ENCODE results near the gene NDUFV1. TPM values are rescaled to one million over a fixed set of nuclear protein-coding genes. Genes with fewer than 3 reads are reported as not detected.
A peak's percentile ranks its signal among the peaks of the same experiment; 100 is the strongest.

NDUFV1 gene
- polyA plus RNA-seq, 3 donors = 71.6 to 174 (median 72.1) TPM

- H4K20me1 ChIP-seq (ENCODE audit: insufficient read depth, low read length) = no peaks in the 10 kb centered on the region
- H3K27me3 ChIP-seq (ENCODE audit: control insufficient read depth in 2 of 2, insufficient read depth in 2 of 2, low read length in 2 of 2) = peaks cover 0 to 20% of the 10 kb centered on the region in 2 donors
- H3K4me2 ChIP-seq (replicated peaks; ENCODE audit: extremely low read depth, low read length, poor library complexity, severe bottlenecking) = peak overlapping the region; percentile 75
- Mint-ChIP-seq H3K27ac (peak overlapping the region in 1 of 7 donors; percentile 40), H3K27me3 (ENCODE audit: low read depth in 3 of 3) (peaks cover 15 to 33% (median 29%) of the 10 kb centered on the region in 3 donors), H3K4me3 (peak overlapping the region in 1 of 2 donors; percentile 67), H3K36me3 (no peaks in the 10 kb centered on the region), H3K4me1 (peaks cover 45% of the 10 kb centered on the region), H3K9me3 (peaks cover 2 to 11% (median 4%) of the 10 kb centered on the region in 7 donors)
- 5% methylated on average over 9 of the region's 12 CpGs for WGBS (ENCODE audit: insufficient coverage)
- peaks cover 2 to 5% of the 10 kb centered on the region in 2 donors for H3K9me3 ChIP-seq (replicated peaks in 1 of 2; ENCODE audit: control insufficient read depth in 1 of 2, insufficient read depth in 1 of 2, low read length in 2 of 2)
- peaks cover 41 to 50% of the 10 kb centered on the region in 2 donors for H3K4me1 ChIP-seq (ENCODE audit: control insufficient read depth in 1 of 2, insufficient read depth in 2 of 2, low read length in 2 of 2)
- no peaks in the 10 kb centered on the region for H3K36me3 ChIP-seq (replicated peaks in 1 of 2; ENCODE audit: control insufficient read depth in 1 of 2, insufficient read depth in 2 of 2, low read length in 2 of 2)
- no peak overlapping the region for H3K9ac ChIP-seq (ENCODE audit: insufficient read depth, low read length, poor library complexity, severe bottlenecking)
- intact Hi-C loops (cut with micrococcal nuclease) = no loop called here
- no peaks in the 10 kb centered on the region for H3K79me2 ChIP-seq (ENCODE audit: insufficient read depth, low read length)
- peak overlapping the region in 1 of 3 experiments; percentile 82 for H3K4me3 ChIP-seq (replicated peaks in 1 of 3; ENCODE audit: low read depth in 2 of 3, low read length in 3 of 3)
- no peak overlapping the region for H3K27ac ChIP-seq (ENCODE audit: low read depth in 1 of 2, low read length in 2 of 2)
- DNase-seq = peak; percentile 48 to 69 (median 56)
- peak overlapping the region; percentile 17 for H2AFZ ChIP-seq (ENCODE audit: insufficient read depth, low read depth, low read length, poor library complexity, severe bottlenecking)
- TF ChIP-seq CTCF (IDR thresholded peaks at IDR 0.05) = no peak
These were observed 42.3 kb downstream of the NDUFV1 start for GRCh38 chr11:67648796-67649613.

GRCh38 chr11:67649634-67650510, 43.1 kb downstream of the NDUFV1 start:
- Mint-ChIP-seq H3K4me3 (peak overlapping the region; percentile 85 to 94), H3K9me3 (peaks cover 0 to 9% (median 4%) of the 10 kb centered on the region in 7 donors), H3K27me3 (ENCODE audit: low read depth in 3 of 3) (peaks cover 15 to 33% (median 29%) of the 10 kb centered on the region in 3 donors), H3K36me3 (no peaks in the 10 kb centered on the region), H3K4me1 (peaks cover 45% of the 10 kb centered on the region), H3K27ac (peak overlapping the region in 4 of 7 donors; percentile 20 to 86 (median 38))
- H3K79me2 ChIP-seq (ENCODE audit: insufficient read depth, low read length) = no peaks in the 10 kb centered on the region
- H3K27ac ChIP-seq (ENCODE audit: low read depth in 1 of 2, low read length in 2 of 2) = no peak overlapping the region
- H3K36me3 ChIP-seq (replicated peaks in 1 of 2; ENCODE audit: control insufficient read depth in 1 of 2, insufficient read depth in 2 of 2, low read length in 2 of 2) = no peaks in the 10 kb centered on the region
- H2AFZ ChIP-seq (ENCODE audit: insufficient read depth, low read depth, low read length, poor library complexity, severe bottlenecking) = peak overlapping the region; percentile 79
- H4K20me1 ChIP-seq (ENCODE audit: insufficient read depth, low read length) = no peaks in the 10 kb centered on the region
- peak overlapping the region; percentile 75 for H3K4me2 ChIP-seq (replicated peaks; ENCODE audit: extremely low read depth, low read length, poor library complexity, severe bottlenecking)
- H3K4me3 ChIP-seq (replicated peaks in 1 of 3; ENCODE audit: low read depth in 2 of 3, low read length in 3 of 3) = peak overlapping the region; percentile 45 to 82 (median 45)
- H3K9ac ChIP-seq (ENCODE audit: insufficient read depth, low read length, poor library complexity, severe bottlenecking) = peak overlapping the region; percentile 67
- peaks cover 41 to 50% of the 10 kb centered on the region in 2 donors for H3K4me1 ChIP-seq (ENCODE audit: control insufficient read depth in 1 of 2, insufficient read depth in 2 of 2, low read length in 2 of 2)
- peaks cover 0 to 20% of the 10 kb centered on the region in 2 donors for H3K27me3 ChIP-seq (ENCODE audit: control insufficient read depth in 2 of 2, insufficient read depth in 2 of 2, low read length in 2 of 2)
- WGBS (ENCODE audit: insufficient coverage) = 66% methylated on average over 21 of the region's 22 CpGs
- intact Hi-C loops (cut with micrococcal nuclease) = no loop called here
- H3K9me3 ChIP-seq (replicated peaks in 1 of 2; ENCODE audit: control insufficient read depth in 1 of 2, insufficient read depth in 1 of 2, low read length in 2 of 2) = peaks cover 0 to 4% of the 10 kb centered on the region in 2 donors
- no peak for DNase-seq
- no peak for TF ChIP-seq CTCF (IDR thresholded peaks at IDR 0.05)
